Measurements from ENCODE around the gene RNASE9. TPM values are rescaled to one million over a fixed set of nuclear protein-coding genes. Genes with fewer than 3 reads are reported as not detected.
"Not testable (repeated sequence)": the region's sequence is repeated elsewhere in the genome, so short reads cannot be mapped to it uniquely, and the experiment has no call there.

Gene RNASE9
- total RNA-seq, 1 donor from 2014 or later = not detected

DNA sequence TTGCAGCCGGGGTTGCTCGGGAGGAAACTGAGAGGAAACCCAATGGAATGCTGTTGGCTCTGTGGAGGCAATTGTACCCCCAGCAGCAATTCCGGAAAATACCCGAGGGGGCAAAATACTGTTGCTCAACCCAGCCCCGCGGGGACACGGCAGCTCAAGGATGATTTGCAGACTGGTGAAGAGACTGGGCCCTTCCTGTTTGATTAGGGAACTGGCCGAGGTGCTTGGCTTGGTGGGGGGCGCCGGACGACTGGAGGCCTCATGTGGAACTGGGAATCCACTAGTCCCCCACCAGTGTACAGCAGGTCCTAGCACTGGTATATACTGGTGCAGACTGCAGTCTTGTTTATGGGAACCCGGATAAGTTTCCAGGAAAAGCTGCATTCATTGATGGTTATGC, 40.7 kb upstream of the RNASE9 start:
- Mint-ChIP-seq H3K4me1 (ENCODE audit: low read depth, unreplicated experiment) (no peaks in the 10 kb centered on the region), H3K36me3 (ENCODE audit: unreplicated experiment) (no peaks in the 10 kb centered on the region), H3K4me3 (ENCODE audit: unreplicated experiment) (no peak overlapping the region), H3K27me3 (ENCODE audit: unreplicated experiment) (peaks cover 2% of the 10 kb centered on the region), H3K27ac (ENCODE audit: unreplicated experiment) (no peak overlapping the region), H3K9me3 (ENCODE audit: unreplicated experiment) (peaks cover 2% of the 10 kb centered on the region)
- TF ChIP-seq, protein P1, sequence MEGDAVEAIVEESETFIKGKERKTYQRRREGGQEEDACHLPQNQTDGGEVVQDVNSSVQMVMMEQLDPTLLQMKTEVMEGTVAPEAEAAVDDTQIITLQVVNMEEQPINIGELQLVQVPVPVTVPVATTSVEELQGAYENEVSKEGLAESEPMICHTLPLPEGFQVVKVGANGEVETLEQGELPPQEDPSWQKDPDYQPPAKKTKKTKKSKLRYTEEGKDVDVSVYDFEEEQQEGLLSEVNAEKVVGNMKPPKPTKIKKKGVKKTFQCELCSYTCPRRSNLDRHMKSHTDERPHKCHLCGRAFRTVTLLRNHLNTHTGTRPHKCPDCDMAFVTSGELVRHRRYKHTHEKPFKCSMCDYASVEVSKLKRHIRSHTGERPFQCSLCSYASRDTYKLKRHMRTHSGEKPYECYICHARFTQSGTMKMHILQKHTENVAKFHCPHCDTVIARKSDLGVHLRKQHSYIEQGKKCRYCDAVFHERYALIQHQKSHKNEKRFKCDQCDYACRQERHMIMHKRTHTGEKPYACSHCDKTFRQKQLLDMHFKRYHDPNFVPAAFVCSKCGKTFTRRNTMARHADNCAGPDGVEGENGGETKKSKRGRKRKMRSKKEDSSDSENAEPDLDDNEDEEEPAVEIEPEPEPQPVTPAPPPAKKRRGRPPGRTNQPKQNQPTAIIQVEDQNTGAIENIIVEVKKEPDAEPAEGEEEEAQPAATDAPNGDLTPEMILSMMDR (IDR thresholded peaks at IDR 0.05; ENCODE audit: partially characterized antibody, unreplicated experiment) = no peak
- DNase-seq = no peak

DNA sequence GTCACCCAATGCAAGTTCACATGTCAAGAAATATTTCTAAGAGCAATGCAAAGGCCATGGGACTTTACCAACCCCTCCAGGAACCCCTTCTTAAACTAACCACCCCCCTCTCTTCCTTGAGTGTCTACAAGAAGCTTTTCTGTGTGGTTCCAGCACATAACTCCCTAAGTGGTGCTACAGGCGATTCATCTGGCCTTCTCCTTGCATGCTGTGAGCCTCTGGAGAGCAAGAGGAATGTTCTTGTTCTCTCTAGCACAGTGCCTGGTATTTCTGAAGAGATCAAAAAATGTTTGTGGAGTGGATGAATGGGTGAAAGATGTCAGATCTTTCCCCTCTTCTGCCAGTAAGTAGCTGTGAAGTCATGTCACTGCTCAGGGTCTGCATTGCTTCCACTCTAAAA, 36.3 kb upstream of the RNASE9 start:
- TF ChIP-seq, protein P1 (IDR thresholded peaks at IDR 0.05; ENCODE audit: partially characterized antibody, unreplicated experiment) = no peak
- H3K4me3 Mint-ChIP-seq (ENCODE audit: unreplicated experiment) = no peak overlapping the region

GRCh38 chr14:20595726-20596125, 34.9 kb upstream of the RNASE9 start:
- H3K4me1 Mint-ChIP-seq (ENCODE audit: low read depth, unreplicated experiment); H3K4me3 Mint-ChIP-seq (ENCODE audit: unreplicated experiment); H3K27me3 Mint-ChIP-seq (ENCODE audit: unreplicated experiment); H3K36me3 Mint-ChIP-seq (ENCODE audit: unreplicated experiment); H3K27ac Mint-ChIP-seq (ENCODE audit: unreplicated experiment); DNase-seq; H3K9me3 Mint-ChIP-seq (ENCODE audit: unreplicated experiment): not testable (repeated sequence)

More for the DNA sequence above, 36.3 kb upstream of the RNASE9 start:
- peaks cover 4% of the 10 kb centered on the region for H3K27me3 Mint-ChIP-seq (ENCODE audit: unreplicated experiment)
- no peaks in the 10 kb centered on the region for H3K36me3 Mint-ChIP-seq (ENCODE audit: unreplicated experiment)
- no peak for DNase-seq
- H3K4me1 Mint-ChIP-seq (ENCODE audit: low read depth, unreplicated experiment) = no peaks in the 10 kb centered on the region
- H3K27ac Mint-ChIP-seq (ENCODE audit: unreplicated experiment) = no peak overlapping the region
- peaks cover 1% of the 10 kb centered on the region for H3K9me3 Mint-ChIP-seq (ENCODE audit: unreplicated experiment)

GRCh38 chr14:20592574-20592973, 31.7 kb upstream of the RNASE9 start:
- Mint-ChIP-seq H3K4me3 (ENCODE audit: unreplicated experiment) (no peak overlapping the region), H3K9me3 (ENCODE audit: unreplicated experiment) (peaks cover 1% of the 10 kb centered on the region), H3K4me1 (ENCODE audit: low read depth, unreplicated experiment) (no peaks in the 10 kb centered on the region), H3K27ac (ENCODE audit: unreplicated experiment) (no peak overlapping the region), H3K36me3 (ENCODE audit: unreplicated experiment) (no peaks in the 10 kb centered on the region), H3K27me3 (ENCODE audit: unreplicated experiment) (peaks cover 2% of the 10 kb centered on the region)
- DNase-seq = no peak
- TF ChIP-seq, protein P1 (IDR thresholded peaks at IDR 0.05; ENCODE audit: partially characterized antibody, unreplicated experiment) = no peak

DNA sequence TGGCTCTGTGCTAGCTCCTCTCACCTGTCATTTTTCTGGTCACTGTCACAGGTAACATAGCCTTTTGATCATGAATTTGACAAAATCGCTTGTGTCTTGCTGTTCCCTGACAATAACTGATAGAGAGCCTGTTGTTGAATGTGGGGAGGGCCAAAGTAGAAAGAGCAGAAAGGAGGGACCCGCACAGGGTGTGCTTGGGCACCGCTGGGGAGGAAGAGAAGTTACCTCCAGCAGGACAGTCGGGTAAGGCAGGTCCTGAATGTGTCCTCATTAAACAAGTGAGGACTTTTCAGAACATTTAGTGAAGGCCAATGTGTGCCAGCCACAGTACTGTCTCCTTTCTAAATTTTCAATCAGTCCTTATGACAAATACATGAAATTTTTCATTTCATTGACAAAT, 30.4 kb upstream of the RNASE9 start, which contains the start of gene RNASE12:
Gene RNASE12, minus strand, starts transcription at position 142 of the 400 bp plus-strand sequence. CDS start 653 bp downstream, outside the sequence.
- H3K36me3 Mint-ChIP-seq (ENCODE audit: unreplicated experiment) = no peaks in the 10 kb centered on the region
- DNase-seq = no peak
- H3K4me3 Mint-ChIP-seq (ENCODE audit: unreplicated experiment) = no peak within 1 kb of the TSS
- H3K4me1 Mint-ChIP-seq (ENCODE audit: low read depth, unreplicated experiment) = no peaks in the 10 kb centered on the region
- H3K27ac Mint-ChIP-seq (ENCODE audit: unreplicated experiment) = no peak within 1 kb of the TSS
- peaks cover 1% of the 10 kb centered on the region for H3K9me3 Mint-ChIP-seq (ENCODE audit: unreplicated experiment)
- H3K27me3 Mint-ChIP-seq (ENCODE audit: unreplicated experiment) = peaks cover 2% of the 10 kb centered on the region
- TF ChIP-seq, protein P1 (IDR thresholded peaks at IDR 0.05; ENCODE audit: partially characterized antibody, unreplicated experiment) = no peak

Measured in glutamatergic neuron (in vitro differentiated cells).